HepG2 (cell line): ENCODE data around the gene BABAM1. TPM values are rescaled to one million over a fixed set of nuclear protein-coding genes. Genes with fewer than 3 reads are reported as not detected.
A peak's percentile ranks its signal among the peaks of the same experiment; 100 is the strongest.

Source experiments
- CBX2 ChIP-seq, 2 experiments: fragments of 200-600 bp in 1 of 2; sonication (generic); formaldehyde crosslinking in 1 of 2; IDR thresholded peaks; 2 replicates each; pipeline versions ENCODE4 v1.7.0 to v1.8.1; 2018 to 2022; ENCODE audit warnings: low read depth in 2 of 2, low read length in 1 of 2, mild to moderate bottlenecking in 1 of 2, missing genetic modification reagents in 1 of 2
- CEBPG ChIP-seq: IDR thresholded peaks from 2 replicates; pipeline ENCODE4 v1.6.1; 2016
- KMT2B ChIP-seq: IDR thresholded peaks from 2 replicates; pipeline ENCODE4 v1.6.1; 2016; ENCODE audit warnings: missing genetic modification reagents, missing compliant biosample characterization
- MLLT10 ChIP-seq: sonication (generic); formaldehyde crosslinking; IDR thresholded peaks from 2 replicates; pipeline ENCODE4 v1.4.0; 2020; ENCODE audit warnings: missing genetic modification reagents
- NFE2L2 ChIP-seq: fragments of 150-350 bp; IDR thresholded peaks from 2 replicates; pipeline ENCODE4 v1.6.1; 2014; ENCODE audit warnings: low read length
- NFYC ChIP-seq: IDR thresholded peaks from 2 replicates; pipeline ENCODE4 v1.6.1; 2016; ENCODE audit warnings: missing genetic modification reagents, missing compliant biosample characterization
- NR2F2 ChIP-seq: IDR thresholded peaks from 2 replicates; pipeline ENCODE4 v1.6.1; 2012; ENCODE audit warnings: low read depth, inconsistent platforms, borderline replicate concordance
- REPIN1 ChIP-seq: sonication (generic); formaldehyde crosslinking; IDR thresholded peaks from 2 replicates; pipeline ENCODE4 v1.8.0; 2022; ENCODE audit warnings: missing genetic modification reagents, low read depth, mild to moderate bottlenecking, borderline replicate concordance
- ZBTB7A ChIP-seq: sonication (generic); formaldehyde crosslinking; IDR thresholded peaks from 2 replicates; pipeline ENCODE4 v1.8.0; 2022; ENCODE audit warnings: mild to moderate bottlenecking, missing genetic modification reagents
- ZMAT3 ChIP-seq: sonication (generic); formaldehyde crosslinking; conservative IDR thresholded peaks from 2 replicates; pipeline ENCODE4 v1.7.0; 2021; ENCODE audit warnings: missing genetic modification reagents
- ZNF337 ChIP-seq: sonication (generic); formaldehyde crosslinking; IDR thresholded peaks from 2 replicates; pipeline ENCODE4 v1.5.1; 2020; ENCODE audit warnings: missing genetic modification reagents, low read depth, mild to moderate bottlenecking, borderline replicate concordance
- ZNF572 ChIP-seq: sonication (generic); formaldehyde crosslinking; IDR thresholded peaks from 2 replicates; pipeline ENCODE4 v1.5.1; 2020; ENCODE audit warnings: mild to moderate bottlenecking, missing genetic modification reagents
- ZNF678 ChIP-seq: sonication (generic); formaldehyde crosslinking; IDR thresholded peaks from 2 replicates; pipeline ENCODE4 v1.4.0; 2020; ENCODE audit warnings: mild to moderate bottlenecking, missing genetic modification reagents
- ZSCAN30 ChIP-seq: sonication (generic); formaldehyde crosslinking; IDR thresholded peaks from 2 replicates; pipeline ENCODE4 v1.5.0; 2020; ENCODE audit warnings: mild to moderate bottlenecking, missing genetic modification reagents
- polyA plus RNA-seq, 8 experiments: library from polyadenylated mRNA; depleted of rRNA in 3 of 8; stranded (reverse) in 7 of 8; unstranded in 1 of 8; fragments of >200 nt; fragmentation: Illumina TruSeq in 4 of 8; extraction: Trizol in 4 of 8; gene quantifications; 2 replicates each; pipeline versions ENCODE4 v1.2.1 to v1.2.3, GENCODE V29; 2011 to 2016; ENCODE audit warnings: low read depth in 4 of 8, missing spikeins in 1 of 8, mixed read lengths in 1 of 8; ENCODE audit not compliant: insufficient read depth in 1 of 8
- total RNA-seq, 5 experiments: library from RNA; depleted of rRNA; stranded (reverse); fragments of >200 nt; fragmentation: Illumina TruSeq; extraction: Trizol; gene quantifications; 2 replicates each; pipeline ENCODE4 v1.2.3, GENCODE V29; 2016; ENCODE audit warnings: low read depth in 1 of 5
- TF ChIP-seq, protein P1 (sequence below): sonication (generic); formaldehyde crosslinking; IDR thresholded peaks from 2 replicates; pipeline ENCODE4 v1.4.0; 2020; ENCODE audit warnings: missing genetic modification reagents
- TF ChIP-seq, protein P2 (sequence below): sonication (generic); formaldehyde crosslinking; IDR thresholded peaks from 2 replicates; pipeline ENCODE4 v1.8.1; 2023; ENCODE audit warnings: mild to moderate bottlenecking, missing genetic modification reagents
- TF ChIP-seq, protein P3 (sequence below): sonication (generic); formaldehyde crosslinking; IDR thresholded peaks from 2 replicates; pipeline ENCODE4 v1.9.0; 2022; ENCODE audit warnings: low read depth, missing genetic modification reagents
- TF ChIP-seq, protein P4 (sequence below), 2 experiments: IDR thresholded peaks; 2 replicates each; pipeline ENCODE4 v1.6.1; 2011 to 2012; ENCODE audit warnings: low read length in 2 of 2, borderline replicate concordance in 1 of 2, low read depth in 1 of 2, mild to moderate bottlenecking in 1 of 2, moderate library complexity in 1 of 2
- TF ChIP-seq, protein P5 (sequence below): sonication (generic); formaldehyde crosslinking; IDR thresholded peaks from 2 replicates; pipeline ENCODE4 v1.5.0; 2020; ENCODE audit warnings: mild to moderate bottlenecking, missing genetic modification reagents, borderline replicate concordance

The BABAM1 gene
- total and polyA plus RNA-seq, 2 of the 13 experiments (the other 11 are each of a cell fraction or from before 2014, with no cell fraction given) = 70.0 to 82.0 TPM

DNA sequence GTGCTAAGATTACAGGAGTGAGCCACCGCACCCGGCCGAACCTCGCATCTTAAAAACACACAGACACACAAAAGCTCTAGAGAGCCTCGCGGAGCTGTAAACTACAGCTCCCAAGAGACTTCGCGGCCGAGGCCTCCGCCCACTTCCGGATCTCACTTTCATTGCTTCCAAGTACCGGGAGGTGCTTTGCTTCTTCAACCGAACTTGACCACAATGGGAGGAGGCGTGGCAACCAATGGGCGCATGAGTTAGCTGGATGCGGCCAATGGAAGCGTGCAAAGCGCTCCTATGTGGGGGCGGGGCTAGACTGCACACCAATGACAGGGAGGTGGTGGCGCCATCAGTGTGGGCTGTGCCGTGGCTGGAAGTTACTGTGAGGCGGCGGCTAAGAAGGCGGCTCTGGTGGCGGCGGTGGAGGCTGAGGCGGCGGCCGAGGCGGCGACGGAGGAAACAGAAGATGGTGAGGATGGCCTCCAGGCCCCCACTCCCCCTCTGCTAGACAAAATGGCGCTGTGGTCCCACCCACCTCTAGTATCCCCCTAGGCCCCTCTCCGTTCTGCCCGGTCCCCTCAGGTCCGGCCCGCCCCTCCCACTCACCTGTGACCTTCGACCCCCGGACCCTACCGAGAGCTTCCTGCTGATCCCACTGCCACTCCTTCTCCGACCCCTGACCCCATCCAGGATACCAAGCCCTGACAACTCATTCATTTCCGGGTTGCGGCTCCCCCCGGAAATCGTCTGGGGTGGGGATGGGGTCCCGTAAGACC is 42.1 kb downstream of the BABAM1 start, which contains the start of gene DDA1 (continued):
- TF ChIP-seq, protein P1, sequence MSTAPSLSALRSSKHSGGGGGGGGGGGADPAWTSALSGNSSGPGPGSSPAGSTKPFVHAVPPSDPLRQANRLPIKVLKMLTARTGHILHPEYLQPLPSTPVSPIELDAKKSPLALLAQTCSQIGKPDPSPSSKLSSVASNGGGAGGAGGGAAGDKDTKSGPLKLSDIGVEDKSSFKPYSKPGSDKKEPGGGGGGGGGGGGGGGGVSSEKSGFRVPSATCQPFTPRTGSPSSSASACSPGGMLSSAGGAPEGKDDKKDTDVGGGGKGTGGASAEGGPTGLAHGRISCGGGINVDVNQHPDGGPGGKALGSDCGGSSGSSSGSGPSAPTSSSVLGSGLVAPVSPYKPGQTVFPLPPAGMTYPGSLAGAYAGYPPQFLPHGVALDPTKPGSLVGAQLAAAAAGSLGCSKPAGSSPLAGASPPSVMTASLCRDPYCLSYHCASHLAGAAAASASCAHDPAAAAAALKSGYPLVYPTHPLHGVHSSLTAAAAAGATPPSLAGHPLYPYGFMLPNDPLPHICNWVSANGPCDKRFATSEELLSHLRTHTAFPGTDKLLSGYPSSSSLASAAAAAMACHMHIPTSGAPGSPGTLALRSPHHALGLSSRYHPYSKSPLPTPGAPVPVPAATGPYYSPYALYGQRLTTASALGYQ (CRISPR knock-in tag) = peak; percentile 3; the same call in 1 of the 2 replicates
- TF ChIP-seq NR2F2 (peak; percentile 76), ZMAT3 (CRISPR knock-in tag) (no peak), CEBPG (CRISPR knock-in tag) (no peak), ZBTB7A (peak; percentile 80; the same call in 1 of the 2 replicates), REPIN1 (CRISPR knock-in tag) (no peak), ZNF678 (CRISPR knock-in tag) (no peak), NFYC (CRISPR knock-in tag) (peak; percentile 99), KMT2B (0 out of 2 replicates have a peak, but pooled peaks have one; percentile 21), ZNF337 (CRISPR knock-in tag) (no peak), ZSCAN30 (CRISPR knock-in tag) (no peak), NFE2L2 (no peak), CBX2 (IDR thresholded peaks at IDR 0.05; ENCODE audit: low read depth, low read length) (no peak), CBX2 (CRISPR knock-in tag; IDR thresholded peaks at IDR 0.05; ENCODE audit: low read depth) (no peak), MLLT10 (CRISPR knock-in tag) (no peak), ZNF572 (CRISPR knock-in tag) (no peak)
- TF ChIP-seq, protein P2, sequence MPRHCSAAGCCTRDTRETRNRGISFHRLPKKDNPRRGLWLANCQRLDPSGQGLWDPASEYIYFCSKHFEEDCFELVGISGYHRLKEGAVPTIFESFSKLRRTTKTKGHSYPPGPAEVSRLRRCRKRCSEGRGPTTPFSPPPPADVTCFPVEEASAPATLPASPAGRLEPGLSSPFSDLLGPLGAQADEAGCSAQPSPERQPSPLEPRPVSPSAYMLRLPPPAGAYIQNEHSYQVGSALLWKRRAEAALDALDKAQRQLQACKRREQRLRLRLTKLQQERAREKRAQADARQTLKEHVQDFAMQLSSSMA (CRISPR knock-in tag) = peak; percentile 67; the same call in 1 of the 2 replicates
- TF ChIP-seq, protein P3, sequence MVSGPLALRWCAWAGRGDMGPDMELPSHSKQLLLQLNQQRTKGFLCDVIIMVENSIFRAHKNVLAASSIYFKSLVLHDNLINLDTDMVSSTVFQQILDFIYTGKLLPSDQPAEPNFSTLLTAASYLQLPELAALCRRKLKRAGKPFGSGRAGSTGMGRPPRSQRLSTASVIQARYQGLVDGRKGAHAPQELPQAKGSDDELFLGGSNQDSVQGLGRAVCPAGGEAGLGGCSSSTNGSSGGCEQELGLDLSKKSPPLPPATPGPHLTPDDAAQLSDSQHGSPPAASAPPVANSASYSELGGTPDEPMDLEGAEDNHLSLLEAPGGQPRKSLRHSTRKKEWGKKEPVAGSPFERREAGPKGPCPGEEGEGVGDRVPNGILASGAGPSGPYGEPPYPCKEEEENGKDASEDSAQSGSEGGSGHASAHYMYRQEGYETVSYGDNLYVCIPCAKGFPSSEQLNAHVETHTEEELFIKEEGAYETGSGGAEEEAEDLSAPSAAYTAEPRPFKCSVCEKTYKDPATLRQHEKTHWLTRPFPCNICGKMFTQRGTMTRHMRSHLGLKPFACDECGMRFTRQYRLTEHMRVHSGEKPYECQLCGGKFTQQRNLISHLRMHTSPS (CRISPR knock-in tag) = no peak; the same call in 1 of the 2 replicates
- TF ChIP-seq, protein P4, sequence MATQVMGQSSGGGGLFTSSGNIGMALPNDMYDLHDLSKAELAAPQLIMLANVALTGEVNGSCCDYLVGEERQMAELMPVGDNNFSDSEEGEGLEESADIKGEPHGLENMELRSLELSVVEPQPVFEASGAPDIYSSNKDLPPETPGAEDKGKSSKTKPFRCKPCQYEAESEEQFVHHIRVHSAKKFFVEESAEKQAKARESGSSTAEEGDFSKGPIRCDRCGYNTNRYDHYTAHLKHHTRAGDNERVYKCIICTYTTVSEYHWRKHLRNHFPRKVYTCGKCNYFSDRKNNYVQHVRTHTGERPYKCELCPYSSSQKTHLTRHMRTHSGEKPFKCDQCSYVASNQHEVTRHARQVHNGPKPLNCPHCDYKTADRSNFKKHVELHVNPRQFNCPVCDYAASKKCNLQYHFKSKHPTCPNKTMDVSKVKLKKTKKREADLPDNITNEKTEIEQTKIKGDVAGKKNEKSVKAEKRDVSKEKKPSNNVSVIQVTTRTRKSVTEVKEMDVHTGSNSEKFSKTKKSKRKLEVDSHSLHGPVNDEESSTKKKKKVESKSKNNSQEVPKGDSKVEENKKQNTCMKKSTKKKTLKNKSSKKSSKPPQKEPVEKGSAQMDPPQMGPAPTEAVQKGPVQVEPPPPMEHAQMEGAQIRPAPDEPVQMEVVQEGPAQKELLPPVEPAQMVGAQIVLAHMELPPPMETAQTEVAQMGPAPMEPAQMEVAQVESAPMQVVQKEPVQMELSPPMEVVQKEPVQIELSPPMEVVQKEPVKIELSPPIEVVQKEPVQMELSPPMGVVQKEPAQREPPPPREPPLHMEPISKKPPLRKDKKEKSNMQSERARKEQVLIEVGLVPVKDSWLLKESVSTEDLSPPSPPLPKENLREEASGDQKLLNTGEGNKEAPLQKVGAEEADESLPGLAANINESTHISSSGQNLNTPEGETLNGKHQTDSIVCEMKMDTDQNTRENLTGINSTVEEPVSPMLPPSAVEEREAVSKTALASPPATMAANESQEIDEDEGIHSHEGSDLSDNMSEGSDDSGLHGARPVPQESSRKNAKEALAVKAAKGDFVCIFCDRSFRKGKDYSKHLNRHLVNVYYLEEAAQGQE (IDR thresholded peaks at IDR 0.05; ENCODE audit: borderline replicate concordance in 1 of 2, low read depth in 1 of 2, low read length in 2 of 2) = no peak
- TF ChIP-seq, protein P5, sequence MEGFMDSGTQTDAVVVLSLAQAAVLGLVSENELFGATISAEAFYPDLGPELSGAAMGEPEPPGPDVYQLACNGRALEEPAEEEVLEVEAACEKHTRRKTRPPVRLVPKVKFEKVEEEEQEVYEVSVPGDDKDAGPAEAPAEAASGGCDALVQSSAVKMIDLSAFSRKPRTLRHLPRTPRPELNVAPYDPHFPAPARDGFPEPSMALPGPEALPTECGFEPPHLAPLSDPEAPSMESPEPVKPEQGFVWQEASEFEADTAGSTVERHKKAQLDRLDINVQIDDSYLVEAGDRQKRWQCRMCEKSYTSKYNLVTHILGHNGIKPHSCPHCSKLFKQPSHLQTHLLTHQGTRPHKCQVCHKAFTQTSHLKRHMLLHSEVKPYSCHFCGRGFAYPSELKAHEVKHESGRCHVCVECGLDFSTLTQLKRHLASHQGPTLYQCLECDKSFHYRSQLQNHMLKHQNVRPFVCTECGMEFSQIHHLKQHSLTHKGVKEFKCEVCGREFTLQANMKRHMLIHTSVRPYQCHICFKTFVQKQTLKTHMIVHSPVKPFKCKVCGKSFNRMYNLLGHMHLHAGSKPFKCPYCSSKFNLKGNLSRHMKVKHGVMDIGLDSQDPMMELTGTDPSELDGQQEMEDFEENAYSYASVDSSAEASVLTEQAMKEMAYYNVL = no peak
